NCI-H774 (cell line): Measurements from ENCODE around the gene CDK11A.
"Not testable (repeated sequence)": the region's sequence is repeated elsewhere in the genome, so short reads cannot be mapped to it uniquely, and the experiment has no call there.

Experiments
- DNase-seq: peaks from one replicate; lab custom pipeline; 2025; lab: John Stamatoyannopoulos, UW

The CDK11A gene

GRCh38 chr1:1721201-1721600 lies 3.0 kb downstream of the CDK11A start:
- DNase-seq, result no peak

- DNase-seq, result not testable (repeated sequence)
Measured at GRCh38 chr1:1715109-1715883, 8.9 kb downstream of the CDK11A start.

GRCh38 chr1:1707897-1708296 lies 16.3 kb downstream of the CDK11A start:
- not testable (repeated sequence) for DNase-seq

GRCh38 chr1:1707241-1707640 lies 16.9 kb downstream of the CDK11A start:
- not testable (repeated sequence) for DNase-seq

- DNase-seq, result not testable (repeated sequence)
Measured at GRCh38 chr1:1705623-1706022, 18.5 kb downstream of the CDK11A start.

GRCh38 chr1:1704284-1704957 lies 19.7 kb downstream of the CDK11A start:
- DNase-seq, result not testable (repeated sequence)

- no peak for DNase-seq
Measured at GRCh38 chr1:1703796-1704195, 20.4 kb downstream of the CDK11A start.

- DNase-seq, result not testable (repeated sequence)
Measured at GRCh38 chr1:1702506-1702905, 21.7 kb downstream of the CDK11A start.

GRCh38 chr1:1700557-1700956 lies 23.6 kb downstream of the CDK11A start:
- not testable (repeated sequence) for DNase-seq

- DNase-seq, result not testable (repeated sequence)
Measured at GRCh38 chr1:1700067-1700466, 24.1 kb downstream of the CDK11A start.

- DNase-seq, result not testable (repeated sequence)
Measured at GRCh38 chr1:1699061-1699460, 25.1 kb downstream of the CDK11A start.

- DNase-seq, result not testable (repeated sequence)
Measured at GRCh38 chr1:1697358-1698183, 26.6 kb downstream of the CDK11A start.

GRCh38 chr1:1696431-1697357 lies 27.5 kb downstream of the CDK11A start:
- DNase-seq, result not testable (repeated sequence)

- DNase-seq, result peak; percentile 75
Measured at GRCh38 chr1:1692714-1693647, 31.2 kb downstream of the CDK11A start, which contains the start of gene SLC35E2B. SLC35E2B (minus strand) TSS chr1:1692795; CDS start chr1:1676699, 16,096 bp downstream.

GRCh38 chr1:1692324-1692713 lies 31.8 kb downstream of the CDK11A start:
- DNase-seq, result peak; percentile 52

GRCh38 chr1:1691443-1691842 lies 32.7 kb downstream of the CDK11A start:
- DNase-seq, result not testable (repeated sequence)

- DNase-seq, result not testable (repeated sequence)
Measured at GRCh38 chr1:1689526-1689925, 34.6 kb downstream of the CDK11A start.

GRCh38 chr1:1687846-1688245 lies 36.3 kb downstream of the CDK11A start:
- DNase-seq, result no peak

- DNase-seq, result no peak
Measured at GRCh38 chr1:1684031-1684681, 40.0 kb downstream of the CDK11A start.
